ENCODE measurements around the gene PSME2. TPM values are rescaled to one million over a fixed set of nuclear protein-coding genes. Genes with fewer than 3 reads are reported as not detected.

Gene PSME2
- total and polyA plus RNA-seq, 9 of the 15 experiments (the other 6 are each of a cell fraction or from before 2014, with no cell fraction given) = 111 to 579 (median 159) TPM

DNA sequence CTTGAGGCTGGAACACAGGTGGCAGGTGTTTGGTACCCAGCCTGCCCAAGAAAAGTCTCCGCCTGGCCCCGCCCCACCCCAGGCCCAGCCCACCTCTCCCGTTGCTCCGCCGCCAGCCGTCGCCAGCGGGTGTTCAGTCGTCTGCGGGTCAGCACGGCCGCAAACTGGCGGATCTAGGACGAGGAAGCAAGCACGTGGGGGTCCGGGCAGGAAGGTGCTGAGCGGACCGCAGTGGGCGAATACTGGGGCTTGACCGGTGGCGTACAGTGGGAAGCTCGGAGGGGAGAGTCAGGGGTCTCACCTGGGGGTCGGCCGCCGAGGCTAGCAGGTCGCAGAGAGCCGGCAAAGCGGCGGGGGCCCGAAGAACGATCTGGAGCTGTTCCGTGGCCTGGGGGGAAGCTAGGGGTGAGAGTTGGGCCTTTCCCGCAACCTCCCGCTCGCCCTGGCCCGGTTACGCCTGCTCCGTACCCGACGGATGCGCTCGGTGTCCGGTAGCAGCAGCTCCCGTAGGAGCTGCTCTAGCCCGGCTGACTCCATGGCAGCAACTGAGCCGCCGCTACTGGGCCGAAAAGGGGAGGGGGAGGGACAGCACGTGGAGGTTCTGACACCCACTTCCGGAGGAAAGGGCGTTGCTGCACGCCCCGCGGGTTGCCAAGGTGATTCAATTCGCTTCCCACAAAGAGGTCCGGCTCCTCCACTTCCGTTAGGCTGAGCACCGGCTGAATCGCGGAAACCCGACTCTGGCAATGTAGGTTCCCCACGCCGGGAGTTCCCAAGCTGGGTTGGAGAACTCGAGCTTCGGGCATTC lies 42.0 kb upstream of the PSME2 start, which contains the start of gene IPO4 (continued):
- TF ChIP-seq, protein P1, sequence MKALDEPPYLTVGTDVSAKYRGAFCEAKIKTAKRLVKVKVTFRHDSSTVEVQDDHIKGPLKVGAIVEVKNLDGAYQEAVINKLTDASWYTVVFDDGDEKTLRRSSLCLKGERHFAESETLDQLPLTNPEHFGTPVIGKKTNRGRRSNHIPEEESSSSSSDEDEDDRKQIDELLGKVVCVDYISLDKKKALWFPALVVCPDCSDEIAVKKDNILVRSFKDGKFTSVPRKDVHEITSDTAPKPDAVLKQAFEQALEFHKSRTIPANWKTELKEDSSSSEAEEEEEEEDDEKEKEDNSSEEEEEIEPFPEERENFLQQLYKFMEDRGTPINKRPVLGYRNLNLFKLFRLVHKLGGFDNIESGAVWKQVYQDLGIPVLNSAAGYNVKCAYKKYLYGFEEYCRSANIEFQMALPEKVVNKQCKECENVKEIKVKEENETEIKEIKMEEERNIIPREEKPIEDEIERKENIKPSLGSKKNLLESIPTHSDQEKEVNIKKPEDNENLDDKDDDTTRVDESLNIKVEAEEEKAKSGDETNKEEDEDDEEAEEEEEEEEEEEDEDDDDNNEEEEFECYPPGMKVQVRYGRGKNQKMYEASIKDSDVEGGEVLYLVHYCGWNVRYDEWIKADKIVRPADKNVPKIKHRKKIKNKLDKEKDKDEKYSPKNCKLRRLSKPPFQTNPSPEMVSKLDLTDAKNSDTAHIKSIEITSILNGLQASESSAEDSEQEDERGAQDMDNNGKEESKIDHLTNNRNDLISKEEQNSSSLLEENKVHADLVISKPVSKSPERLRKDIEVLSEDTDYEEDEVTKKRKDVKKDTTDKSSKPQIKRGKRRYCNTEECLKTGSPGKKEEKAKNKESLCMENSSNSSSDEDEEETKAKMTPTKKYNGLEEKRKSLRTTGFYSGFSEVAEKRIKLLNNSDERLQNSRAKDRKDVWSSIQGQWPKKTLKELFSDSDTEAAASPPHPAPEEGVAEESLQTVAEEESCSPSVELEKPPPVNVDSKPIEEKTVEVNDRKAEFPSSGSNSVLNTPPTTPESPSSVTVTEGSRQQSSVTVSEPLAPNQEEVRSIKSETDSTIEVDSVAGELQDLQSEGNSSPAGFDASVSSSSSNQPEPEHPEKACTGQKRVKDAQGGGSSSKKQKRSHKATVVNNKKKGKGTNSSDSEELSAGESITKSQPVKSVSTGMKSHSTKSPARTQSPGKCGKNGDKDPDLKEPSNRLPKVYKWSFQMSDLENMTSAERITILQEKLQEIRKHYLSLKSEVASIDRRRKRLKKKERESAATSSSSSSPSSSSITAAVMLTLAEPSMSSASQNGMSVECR (CRISPR knock-in tag; IDR thresholded peaks at IDR 0.05) = peak; percentile 99
- TF ChIP-seq, protein P2, sequence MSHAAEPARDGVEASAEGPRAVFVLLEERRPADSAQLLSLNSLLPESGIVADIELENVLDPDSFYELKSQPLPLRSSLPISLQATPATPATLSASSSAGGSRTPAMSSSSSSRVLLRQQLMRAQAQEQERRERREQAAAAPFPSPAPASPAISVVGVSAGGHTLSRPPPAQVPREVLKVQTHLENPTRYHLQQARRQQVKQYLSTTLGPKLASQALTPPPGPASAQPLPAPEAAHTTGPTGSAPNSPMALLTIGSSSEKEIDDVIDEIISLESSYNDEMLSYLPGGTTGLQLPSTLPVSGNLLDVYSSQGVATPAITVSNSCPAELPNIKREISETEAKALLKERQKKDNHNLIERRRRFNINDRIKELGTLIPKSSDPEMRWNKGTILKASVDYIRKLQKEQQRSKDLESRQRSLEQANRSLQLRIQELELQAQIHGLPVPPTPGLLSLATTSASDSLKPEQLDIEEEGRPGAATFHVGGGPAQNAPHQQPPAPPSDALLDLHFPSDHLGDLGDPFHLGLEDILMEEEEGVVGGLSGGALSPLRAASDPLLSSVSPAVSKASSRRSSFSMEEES (CRISPR knock-in tag; IDR thresholded peaks at IDR 0.05) = no peak
- TF ChIP-seq SOX6 (IDR thresholded peaks at IDR 0.05) = peak; percentile 36; the same call in 1 of the 2 replicates
- TF ChIP-seq TBP (optimal IDR thresholded peaks at IDR 0.05; ENCODE audit: low read depth, low read length) = peak; percentile 66
- no peak for TF ChIP-seq HMG20B (CRISPR knock-in tag; IDR thresholded peaks at IDR 0.05)
- TF ChIP-seq BHLHE40 (IDR thresholded peaks at IDR 0.05; ENCODE audit: low read length) = peak; percentile 87
- TF ChIP-seq CBX3 (IDR thresholded peaks at IDR 0.05; ENCODE audit: borderline replicate concordance in 1 of 2, low read length in 2 of 2) = peak in 1 of 2 experiments; percentile 90; a peak in 2 of 3 replicates
- TF ChIP-seq RAD21 (CRISPR knock-in tag; conservative IDR thresholded peaks at IDR 0.05 in 1 of 2, IDR thresholded peaks at IDR 0.05 in 1 of 2) = peak; percentile 27 to 34; a peak in 1 of 4 replicates
- TF ChIP-seq, protein P3, sequence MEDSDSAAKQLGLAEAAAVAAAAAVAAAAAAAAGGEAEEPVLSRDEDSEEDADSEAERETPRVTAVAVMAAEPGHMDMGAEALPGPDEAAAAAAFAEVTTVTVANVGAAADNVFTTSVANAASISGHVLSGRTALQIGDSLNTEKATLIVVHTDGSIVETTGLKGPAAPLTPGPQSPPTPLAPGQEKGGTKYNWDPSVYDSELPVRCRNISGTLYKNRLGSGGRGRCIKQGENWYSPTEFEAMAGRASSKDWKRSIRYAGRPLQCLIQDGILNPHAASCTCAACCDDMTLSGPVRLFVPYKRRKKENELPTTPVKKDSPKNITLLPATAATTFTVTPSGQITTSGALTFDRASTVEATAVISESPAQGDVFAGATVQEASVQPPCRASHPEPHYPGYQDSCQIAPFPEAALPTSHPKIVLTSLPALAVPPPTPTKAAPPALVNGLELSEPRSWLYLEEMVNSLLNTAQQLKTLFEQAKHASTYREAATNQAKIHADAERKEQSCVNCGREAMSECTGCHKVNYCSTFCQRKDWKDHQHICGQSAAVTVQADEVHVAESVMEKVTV (CRISPR knock-in tag; IDR thresholded peaks at IDR 0.05) = peak; percentile 10; the same call in 1 of the 2 replicates
- peak in 1 of 2 experiments; percentile 80; a peak in 2 of 4 replicates for TF ChIP-seq CSDE1 (IDR thresholded peaks at IDR 0.05)
- TF ChIP-seq SAFB2 (IDR thresholded peaks at IDR 0.05; ENCODE audit: borderline replicate concordance, low read depth, low read length, severe bottlenecking) = no peak
- TF ChIP-seq ZFX (CRISPR knock-in tag; IDR thresholded peaks at IDR 0.05) = peak; percentile 64
- TF ChIP-seq NFE2 (IDR thresholded peaks at IDR 0.05; ENCODE audit: low read depth) = peak; percentile 32; the same call in 1 of the 2 replicates
- TF ChIP-seq, protein P4, sequence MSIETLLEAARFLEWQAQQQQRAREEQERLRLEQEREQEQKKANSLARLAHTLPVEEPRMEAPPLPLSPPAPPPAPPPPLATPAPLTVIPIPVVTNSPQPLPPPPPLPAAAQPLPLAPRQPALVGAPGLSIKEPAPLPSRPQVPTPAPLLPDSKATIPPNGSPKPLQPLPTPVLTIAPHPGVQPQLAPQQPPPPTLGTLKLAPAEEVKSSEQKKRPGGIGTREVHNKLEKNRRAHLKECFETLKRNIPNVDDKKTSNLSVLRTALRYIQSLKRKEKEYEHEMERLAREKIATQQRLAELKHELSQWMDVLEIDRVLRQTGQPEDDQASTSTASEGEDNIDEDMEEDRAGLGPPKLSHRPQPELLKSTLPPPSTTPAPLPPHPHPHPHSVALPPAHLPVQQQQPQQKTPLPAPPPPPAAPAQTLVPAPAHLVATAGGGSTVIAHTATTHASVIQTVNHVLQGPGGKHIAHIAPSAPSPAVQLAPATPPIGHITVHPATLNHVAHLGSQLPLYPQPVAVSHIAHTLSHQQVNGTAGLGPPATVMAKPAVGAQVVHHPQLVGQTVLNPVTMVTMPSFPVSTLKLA (conservative IDR thresholded peaks at IDR 0.05) = peak; percentile 100
- no peak for TF ChIP-seq SIRT6 (IDR thresholded peaks at IDR 0.05; ENCODE audit: low read depth, low read length)

All from K562 (cell line).